HG03439 (cell line): ENCODE results near the gene ZBTB18.

Experiments
- ATAC-seq: cut with Tn5 transposase; IDR thresholded peaks from one replicate; pipeline ENCODE4 v1.9.1; 2021; ENCODE audit warnings: mild to moderate bottlenecking, moderate library complexity; ENCODE audit not compliant: unreplicated experiment

Gene ZBTB18

GRCh38 chr1:244087021-244087560 lies 36.0 kb downstream of the ZBTB18 start:
- ATAC-seq = no peak

- no peak for ATAC-seq
These were observed 36.5 kb downstream of the ZBTB18 start for GRCh38 chr1:244087611-244088010.

- no peak for ATAC-seq
These were observed 37.1 kb downstream of the ZBTB18 start for GRCh38 chr1:244088161-244088560.

- ATAC-seq = no peak
These were observed 38.5 kb downstream of the ZBTB18 start for GRCh38 chr1:244089561-244089960.

- no peak for ATAC-seq
These were observed 39.6 kb downstream of the ZBTB18 start for GRCh38 chr1:244090645-244091044.

- no peak for ATAC-seq
These were observed 41.3 kb downstream of the ZBTB18 start for GRCh38 chr1:244092293-244092963.

GRCh38 chr1:244092964-244093638 lies 42.0 kb downstream of the ZBTB18 start:
- no peak for ATAC-seq

- no peak for ATAC-seq
These were observed 43.9 kb downstream of the ZBTB18 start for GRCh38 chr1:244094880-244095528.

GRCh38 chr1:244095529-244095911 lies 44.4 kb downstream of the ZBTB18 start:
- no peak for ATAC-seq

GRCh38 chr1:244096066-244096610 lies 45.1 kb downstream of the ZBTB18 start:
- no peak for ATAC-seq

- no peak for ATAC-seq
These were observed 45.6 kb downstream of the ZBTB18 start for GRCh38 chr1:244096691-244097090.

- no peak for ATAC-seq
These were observed 46.7 kb downstream of the ZBTB18 start for GRCh38 chr1:244097523-244098405.

- no peak for ATAC-seq
These were observed 48.3 kb downstream of the ZBTB18 start for GRCh38 chr1:244099258-244099930.

- ATAC-seq = no peak
These were observed 49.2 kb downstream of the ZBTB18 start for GRCh38 chr1:244100276-244100675.

- no peak for ATAC-seq
These were observed 49.8 kb downstream of the ZBTB18 start for GRCh38 chr1:244100704-244101453.

GRCh38 chr1:244102046-244102445 lies 51.0 kb downstream of the ZBTB18 start:
- ATAC-seq = no peak

GRCh38 chr1:244102468-244102867 lies 51.4 kb downstream of the ZBTB18 start:
- ATAC-seq = no peak

- no peak for ATAC-seq
These were observed 53.4 kb downstream of the ZBTB18 start for GRCh38 chr1:244104309-244105060.

- no peak for ATAC-seq
These were observed 55.1 kb downstream of the ZBTB18 start for GRCh38 chr1:244106176-244106575.
